ENCODE results near the gene ZMIZ1. TPM values are rescaled to one million over a fixed set of nuclear protein-coding genes. Genes with fewer than 3 reads are reported as not detected.

ZMIZ1 gene
- polyA plus RNA-seq, 3 donors, result 3.3 to 64.6 (median 8.9) TPM

DNA sequence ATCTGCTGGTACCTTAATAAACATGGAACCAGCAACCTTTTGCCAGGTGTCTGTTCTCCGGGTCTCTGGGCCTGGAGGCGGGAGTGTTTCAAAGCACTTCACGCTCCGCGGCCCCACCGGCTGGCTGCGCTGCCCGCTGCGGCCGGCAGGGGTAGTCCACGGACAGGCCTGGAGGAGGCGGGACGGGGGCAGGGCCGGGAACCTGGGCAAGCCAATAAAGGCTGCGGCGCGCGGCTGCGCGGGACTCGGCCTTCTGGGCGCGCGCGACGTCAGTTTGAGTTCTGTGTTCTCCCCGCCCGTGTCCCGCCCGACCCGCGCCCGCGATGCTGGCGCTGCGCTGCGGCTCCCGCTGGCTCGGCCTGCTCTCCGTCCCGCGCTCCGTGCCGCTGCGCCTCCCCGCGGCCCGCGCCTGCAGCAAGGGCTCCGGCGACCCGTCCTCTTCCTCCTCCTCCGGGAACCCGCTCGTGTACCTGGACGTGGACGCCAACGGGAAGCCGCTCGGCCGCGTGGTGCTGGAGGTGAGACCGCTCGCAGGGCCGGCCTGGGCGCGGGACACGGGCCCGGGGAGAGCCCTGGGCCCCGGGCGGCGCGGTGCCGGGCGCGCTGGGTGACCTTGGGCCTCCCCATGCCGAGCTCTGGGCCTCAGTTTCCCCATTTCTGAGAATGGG lies 278.6 kb downstream of the ZMIZ1 start, which contains the start of gene PPIF:
PPIF (plus strand) TSS at position 244 of the 668 bp plus-strand sequence; CDS start at position 324, 80 bp downstream.
- peaks cover 56% of the 10 kb centered on the region for H3K79me2 ChIP-seq (ENCODE audit: insufficient read depth, low read length)

More for the DNA sequence above, 278.6 kb downstream of the ZMIZ1 start, which contains the start of gene PPIF:
- WGBS (ENCODE audit: insufficient coverage), result under 1% methylated on average over 74 of the region's 77 CpGs
- Histone ChIP-seq H3K36me3 (replicated peaks in 1 of 2; ENCODE audit: control insufficient read depth in 1 of 2, insufficient read depth in 2 of 2, low read length in 2 of 2) (peaks cover 34 to 38% of the 10 kb centered on the region in 2 donors), H3K4me1 (ENCODE audit: control insufficient read depth in 1 of 2, insufficient read depth in 2 of 2, low read length in 2 of 2) (peaks cover 72 to 83% of the 10 kb centered on the region in 2 donors), H3K9ac (ENCODE audit: insufficient read depth, low read length, poor library complexity, severe bottlenecking) (peak within 1 kb of the TSS; percentile 100), H3K27ac (ENCODE audit: low read depth in 1 of 2, low read length in 2 of 2) (peak within 1 kb of the TSS; percentile 96 to 99), H3K9me3 (replicated peaks in 1 of 2; ENCODE audit: control insufficient read depth in 1 of 2, insufficient read depth in 1 of 2, low read length in 2 of 2) (no peaks in the 10 kb centered on the region), H3K4me2 (replicated peaks; ENCODE audit: extremely low read depth, low read length, poor library complexity, severe bottlenecking) (peak within 1 kb of the TSS; percentile 82), H4K20me1 (ENCODE audit: insufficient read depth, low read length) (peaks cover 50% of the 10 kb centered on the region), H2AFZ (ENCODE audit: insufficient read depth, low read depth, low read length, poor library complexity, severe bottlenecking) (no peak within 1 kb of the TSS), H3K4me3 (replicated peaks in 1 of 3; ENCODE audit: low read depth in 2 of 3, low read length in 3 of 3) (peak within 1 kb of the TSS; percentile 59 to 88 (median 83)), H3K27me3 (ENCODE audit: control insufficient read depth in 2 of 2, insufficient read depth in 2 of 2, low read length in 2 of 2) (no peaks in the 10 kb centered on the region)
- Mint-ChIP-seq H3K27ac (peak within 1 kb of the TSS; percentile 96 to 98 (median 97)), H3K4me1 (peaks cover 66% of the 10 kb centered on the region), H3K27me3 (ENCODE audit: low read depth in 3 of 3) (peaks cover 1 to 4% (median 4%) of the 10 kb centered on the region in 3 donors), H3K36me3 (peaks cover 39 to 41% of the 10 kb centered on the region in 2 donors), H3K4me3 (peak within 1 kb of the TSS; percentile 91 to 92), H3K9me3 (peaks cover 0 to 2% (median 0%) of the 10 kb centered on the region in 7 donors)
- DNase-seq, result peak; percentile 91 to 94 (median 93)
- TF ChIP-seq, protein P1, sequence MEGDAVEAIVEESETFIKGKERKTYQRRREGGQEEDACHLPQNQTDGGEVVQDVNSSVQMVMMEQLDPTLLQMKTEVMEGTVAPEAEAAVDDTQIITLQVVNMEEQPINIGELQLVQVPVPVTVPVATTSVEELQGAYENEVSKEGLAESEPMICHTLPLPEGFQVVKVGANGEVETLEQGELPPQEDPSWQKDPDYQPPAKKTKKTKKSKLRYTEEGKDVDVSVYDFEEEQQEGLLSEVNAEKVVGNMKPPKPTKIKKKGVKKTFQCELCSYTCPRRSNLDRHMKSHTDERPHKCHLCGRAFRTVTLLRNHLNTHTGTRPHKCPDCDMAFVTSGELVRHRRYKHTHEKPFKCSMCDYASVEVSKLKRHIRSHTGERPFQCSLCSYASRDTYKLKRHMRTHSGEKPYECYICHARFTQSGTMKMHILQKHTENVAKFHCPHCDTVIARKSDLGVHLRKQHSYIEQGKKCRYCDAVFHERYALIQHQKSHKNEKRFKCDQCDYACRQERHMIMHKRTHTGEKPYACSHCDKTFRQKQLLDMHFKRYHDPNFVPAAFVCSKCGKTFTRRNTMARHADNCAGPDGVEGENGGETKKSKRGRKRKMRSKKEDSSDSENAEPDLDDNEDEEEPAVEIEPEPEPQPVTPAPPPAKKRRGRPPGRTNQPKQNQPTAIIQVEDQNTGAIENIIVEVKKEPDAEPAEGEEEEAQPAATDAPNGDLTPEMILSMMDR (IDR thresholded peaks at IDR 0.05), result peak; percentile 99
- intact Hi-C loops (cut with micrococcal nuclease), result loop anchor here (2.0 to 5.0 kb wide), 4 partner anchors 17 to 100 kb away; no protein-coding TSS in a partner anchor
